Endometrial microvascular endothelial cells (primary cell): ENCODE measurements around the gene HECW1. TPM values are rescaled to one million over a fixed set of nuclear protein-coding genes. Genes with fewer than 3 reads are reported as not detected.

ENCODE experiments used
- in situ Hi-C: cut with HindIII; loops from 2 replicates; pipeline ENCODE4 v1.10.0; 2017; ENCODE audit warnings: low sequenced_read_pairs, low pct_unique_long_range_greater_than_20kb; ENCODE audit errors: inconsistent ontology term
- total RNA-seq: library from RNA; depleted of rRNA; stranded (reverse); fragments of >200 nt; gene quantifications from one replicate; pipeline ENCODE4 v1.2.3, GENCODE V29; 2015; ENCODE audit errors: inconsistent ontology term

The HECW1 gene
- total RNA-seq, 1 donor from 2014 or later = not detected

GRCh38 chr7:43138710-43139109 lies 26.3 kb downstream of the HECW1 start:
- in situ Hi-C loops = no loop called here

DNA sequence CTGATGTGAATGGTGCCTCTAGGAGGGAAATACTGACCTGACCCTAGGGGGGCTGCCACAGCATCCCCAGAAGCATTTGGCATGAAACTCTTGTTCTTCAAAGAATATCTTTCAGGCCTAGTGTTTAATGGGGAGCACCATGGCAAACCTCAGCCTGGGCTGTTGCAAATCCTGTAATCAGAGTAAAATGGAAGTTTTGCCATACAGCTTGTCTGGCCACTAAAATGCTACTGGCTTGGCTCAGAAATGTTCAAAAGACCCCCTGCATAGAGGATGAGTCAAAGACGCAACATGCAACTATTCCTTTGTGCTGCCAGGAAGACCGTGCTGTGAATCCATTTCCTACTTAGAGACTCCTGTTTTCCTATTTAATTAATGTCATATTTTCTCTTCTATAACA lies 26.7 kb downstream of the HECW1 start:
- in situ Hi-C loops = no loop called here

DNA sequence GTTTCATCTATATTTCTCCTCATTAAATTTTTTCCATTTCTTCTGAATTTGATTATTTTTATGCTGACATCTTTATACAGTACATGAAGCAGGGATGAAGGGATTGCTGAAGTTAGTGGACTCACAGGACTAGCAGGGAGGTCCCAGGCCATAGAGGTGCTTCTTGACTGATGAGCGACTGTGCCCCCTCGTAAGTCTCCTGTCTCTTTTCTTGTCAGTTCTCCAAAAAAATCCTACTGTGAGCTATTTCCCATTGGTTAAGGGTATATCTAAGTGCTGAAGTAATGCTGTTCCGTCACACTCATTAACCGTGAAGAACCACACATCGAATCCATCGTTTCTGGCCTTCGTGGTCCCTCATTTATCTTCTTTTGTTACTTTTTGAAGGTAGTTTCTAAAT lies 27.7 kb downstream of the HECW1 start:
- in situ Hi-C loops = no loop called here

DNA sequence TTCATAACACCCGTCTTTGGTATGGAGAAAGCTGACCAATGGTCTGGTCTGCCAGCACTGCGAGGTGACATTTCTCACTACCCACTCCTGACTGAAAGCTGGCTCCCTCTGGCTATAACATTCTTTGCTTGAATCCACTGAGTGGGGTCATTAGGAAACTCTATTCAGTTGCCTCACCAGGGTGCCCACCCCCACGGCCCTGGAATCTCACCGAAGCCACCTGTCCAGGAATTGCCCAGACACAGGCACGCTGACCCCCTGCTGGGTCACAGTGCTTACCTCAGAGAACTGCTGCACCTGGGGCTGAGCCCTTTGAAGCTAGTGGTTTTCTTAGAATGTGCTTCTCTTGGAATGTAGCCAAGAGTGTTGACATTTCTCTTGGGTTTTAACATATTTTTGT lies 28.6 kb downstream of the HECW1 start:
- in situ Hi-C loops = no loop called here

GRCh38 chr7:43142703-43143102 lies 30.3 kb downstream of the HECW1 start:
- in situ Hi-C loops = no loop called here

DNA sequence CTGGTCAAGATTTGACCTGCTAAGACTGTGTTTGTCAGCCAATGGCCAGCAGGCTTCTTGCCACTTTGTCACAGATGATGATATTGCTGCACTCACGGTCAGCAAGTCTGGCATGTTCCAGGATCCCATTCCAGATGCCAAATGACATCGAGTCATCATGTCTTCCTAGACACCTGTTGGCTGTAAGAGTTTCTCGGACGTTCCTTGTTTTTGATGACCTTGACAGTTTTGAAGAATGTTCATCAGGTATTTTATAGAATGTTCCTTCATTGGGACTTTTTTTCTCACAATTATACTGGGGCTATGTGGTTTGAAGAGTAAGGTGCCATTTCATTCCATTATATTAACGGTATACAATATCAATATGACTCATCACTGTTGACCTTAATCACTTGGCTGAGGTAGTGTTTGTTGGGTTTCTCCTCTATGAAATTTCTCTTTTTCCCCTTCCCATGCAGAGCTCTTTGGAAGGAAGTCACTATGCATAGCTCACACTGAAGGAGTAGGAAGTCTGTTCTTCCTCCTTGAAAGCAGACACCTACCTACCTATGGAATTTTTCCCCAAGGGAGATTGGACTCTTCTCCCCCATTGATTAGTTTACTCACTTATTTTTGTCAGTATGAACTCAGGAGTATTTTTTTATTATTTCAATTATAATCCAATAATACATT lies 31.6 kb downstream of the HECW1 start:
- in situ Hi-C loops = no loop called here

DNA sequence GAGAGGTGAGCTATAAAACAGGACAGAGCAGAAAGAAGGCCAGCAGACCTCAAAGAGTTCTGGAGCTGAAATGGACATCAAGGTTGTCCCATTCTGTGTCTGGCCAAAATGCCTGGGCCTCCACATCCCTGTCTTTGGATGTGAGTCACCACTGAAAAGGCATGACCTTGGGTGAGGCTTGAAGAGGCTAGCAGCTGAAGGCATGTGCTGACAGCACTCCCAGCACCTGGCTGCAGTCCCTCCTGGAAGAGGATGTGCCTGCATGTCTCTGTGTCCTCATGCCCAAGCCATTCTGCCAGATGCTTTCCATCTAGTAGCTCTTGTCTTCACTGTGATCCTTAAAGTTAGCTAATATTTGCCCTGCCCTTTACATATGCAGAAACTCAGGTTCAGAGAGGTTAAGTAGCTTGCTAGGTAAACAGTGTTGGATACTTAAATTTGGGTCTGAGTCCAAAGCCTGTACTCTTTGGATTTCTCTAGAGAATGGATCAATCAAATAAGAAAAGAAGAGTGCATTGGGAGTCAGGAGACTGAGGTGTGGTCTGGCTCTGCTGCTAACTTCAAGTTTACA lies 35.8 kb downstream of the HECW1 start:
- in situ Hi-C loops = no loop called here

- in situ Hi-C loops = no loop called here
Observed at GRCh38 chr7:43151076-43151475, 38.6 kb downstream of the HECW1 start.

DNA sequence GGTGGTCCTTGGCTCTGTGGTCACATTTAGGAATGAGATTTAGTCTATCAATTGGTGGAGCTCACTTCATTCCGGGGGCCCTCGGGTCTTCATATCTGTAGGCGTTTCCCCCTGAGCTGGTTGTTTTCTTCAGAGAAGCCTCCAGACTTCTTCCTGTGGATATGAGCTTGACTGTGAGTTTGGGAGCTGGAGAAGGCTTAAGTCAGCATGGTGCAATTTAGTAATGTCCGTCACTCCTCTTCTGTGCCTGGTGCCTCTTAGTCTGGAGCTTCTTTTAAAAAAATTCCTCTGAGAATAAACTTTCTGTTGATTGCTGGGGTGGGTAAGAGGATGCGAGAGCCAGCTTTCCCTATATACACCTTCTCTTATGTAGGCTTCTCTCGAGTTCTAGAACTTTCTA lies 40.2 kb downstream of the HECW1 start:
- in situ Hi-C loops = no loop called here

- in situ Hi-C loops = no loop called here
Observed at GRCh38 chr7:43155636-43156035, 43.2 kb downstream of the HECW1 start.

- in situ Hi-C loops = no loop called here
Observed at GRCh38 chr7:43163885-43164284, 51.4 kb downstream of the HECW1 start.

GRCh38 chr7:43164757-43165156 lies 52.3 kb downstream of the HECW1 start:
- in situ Hi-C loops = no loop called here

- in situ Hi-C loops = no loop called here
Observed at GRCh38 chr7:43166686-43167085, 54.2 kb downstream of the HECW1 start.

DNA sequence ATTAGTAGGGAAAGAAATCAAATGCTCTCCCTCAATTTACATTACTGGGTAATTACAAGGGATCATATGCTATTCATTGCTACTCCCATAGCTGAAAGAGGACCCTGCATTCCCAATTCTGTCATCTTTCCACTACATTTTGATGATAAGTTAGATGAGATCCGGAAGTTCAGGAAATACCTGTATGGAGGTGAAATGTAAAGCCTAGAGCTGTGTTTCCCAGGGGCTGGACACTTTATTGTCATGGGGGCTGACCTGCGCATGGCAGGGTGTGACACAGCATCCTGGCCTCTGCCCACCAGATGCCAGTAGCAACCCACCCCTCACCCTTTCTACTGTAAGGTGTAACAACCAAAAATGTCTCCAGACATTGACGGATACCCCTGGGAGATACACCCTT lies 56.6 kb downstream of the HECW1 start:
- in situ Hi-C loops = no loop called here

GRCh38 chr7:43170571-43170970 lies 58.1 kb downstream of the HECW1 start:
- in situ Hi-C loops = no loop called here

- in situ Hi-C loops = no loop called here
Observed at GRCh38 chr7:43175570-43176200, 63.2 kb downstream of the HECW1 start.

DNA sequence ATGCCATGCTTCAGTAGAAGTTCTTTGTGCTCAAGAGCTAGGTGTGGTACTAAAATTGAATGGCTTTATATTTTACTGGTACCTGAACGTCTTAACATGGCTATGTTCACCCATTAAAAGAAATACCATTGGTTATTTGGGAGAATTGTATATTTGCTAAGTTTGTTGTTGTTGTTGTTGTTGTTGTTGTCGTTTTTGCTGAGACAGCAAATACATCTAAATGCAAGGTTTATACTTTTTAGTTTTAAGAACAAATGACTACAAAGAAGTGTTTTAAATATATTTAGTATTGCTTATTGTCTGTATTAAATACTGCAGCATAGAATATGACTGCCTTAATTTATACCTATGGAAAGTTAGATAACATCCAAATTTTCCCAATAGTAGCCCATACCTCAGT lies 66.9 kb downstream of the HECW1 start:
- in situ Hi-C loops = no loop called here

- in situ Hi-C loops = no loop called here
Observed at GRCh38 chr7:43192806-43193460, 80.5 kb downstream of the HECW1 start.

GRCh38 chr7:43193893-43194292 lies 81.4 kb downstream of the HECW1 start:
- in situ Hi-C loops = no loop called here

- in situ Hi-C loops = no loop called here
Observed at GRCh38 chr7:43195256-43195655, 82.8 kb downstream of the HECW1 start.
